Measurements from ENCODE around the gene FBN1.

The FBN1 gene

DNA sequence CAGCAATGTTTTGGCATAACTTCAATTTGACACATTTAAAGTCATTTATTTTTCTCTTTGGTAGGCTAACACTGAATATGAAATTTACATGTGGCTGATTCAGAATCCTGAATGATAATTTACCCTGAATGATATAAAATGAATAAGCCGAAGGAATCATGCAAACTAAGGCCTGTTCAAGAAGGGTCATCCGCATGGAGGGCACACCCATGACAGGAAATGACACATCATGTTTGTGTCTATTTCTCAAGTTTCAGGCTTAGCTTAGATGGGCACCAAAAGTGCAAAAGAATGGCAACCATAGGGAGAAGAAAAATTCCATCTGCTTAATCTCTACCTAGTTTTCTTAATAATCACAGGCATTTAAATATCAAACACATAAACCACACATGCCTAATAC is 172.8 kb downstream of the FBN1 start:
- no peak for DNase-seq (ENCODE audit: low read depth, low spot score)

DNA sequence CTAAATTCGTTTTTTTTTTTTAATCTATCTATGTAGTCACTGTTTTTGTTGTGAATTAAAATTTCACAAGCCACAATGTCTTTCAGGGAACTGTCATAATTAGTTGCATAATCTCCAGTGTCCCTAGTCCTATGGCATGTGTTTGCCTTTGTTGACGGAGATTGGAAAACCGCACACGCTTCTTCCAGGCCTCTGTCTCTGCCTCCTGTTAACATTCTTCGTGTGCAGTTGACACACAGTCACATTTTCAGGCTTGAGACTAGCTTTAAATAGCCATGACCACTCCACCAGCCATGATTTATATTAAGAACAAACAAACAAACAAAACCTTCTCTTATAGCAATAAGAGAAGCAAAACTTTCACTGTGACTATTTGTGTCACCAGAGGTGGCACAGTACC is 174.4 kb downstream of the FBN1 start:
- DNase-seq (ENCODE audit: low read depth, low spot score) = no peak

DNA sequence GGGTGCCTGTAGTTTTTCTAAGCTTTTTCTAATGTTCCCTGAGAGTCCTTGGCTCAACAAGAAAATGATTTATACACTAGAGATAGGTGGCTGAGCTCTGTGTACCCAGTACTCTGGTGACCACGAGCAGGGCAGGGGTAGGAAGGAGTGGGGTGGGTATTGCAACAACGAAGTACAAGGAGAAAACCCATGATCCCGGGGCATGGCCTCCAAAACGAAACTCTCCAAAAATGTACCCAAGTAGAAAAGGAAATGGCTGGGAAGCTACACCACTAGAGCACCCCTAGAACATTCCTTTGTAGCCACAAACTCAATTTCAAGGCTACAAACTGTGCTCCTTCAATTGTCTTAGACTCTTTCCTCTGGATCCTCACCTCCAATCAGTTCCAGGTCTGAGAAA is 175.4 kb downstream of the FBN1 start:
- no peak for DNase-seq (ENCODE audit: low read depth, low spot score)

DNA sequence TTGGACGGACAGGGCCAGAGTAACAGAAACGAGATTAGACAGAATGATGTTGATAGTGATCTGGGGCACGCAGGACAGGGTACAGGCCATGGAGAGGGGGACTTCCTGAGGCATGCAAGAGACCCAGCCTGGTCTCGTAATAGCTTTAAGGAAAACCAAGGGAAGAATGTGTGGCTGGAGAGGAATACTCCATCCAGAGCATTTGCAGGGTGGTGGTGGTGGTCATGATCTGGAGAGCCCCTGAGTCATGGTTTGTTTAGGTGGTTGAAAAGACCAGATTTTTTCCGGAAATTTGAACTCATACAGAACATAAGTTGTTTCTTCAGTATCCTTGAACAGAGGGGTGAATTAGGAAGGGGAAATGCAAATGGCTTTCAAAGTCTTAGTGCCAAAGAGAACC is 175.8 kb downstream of the FBN1 start:
- no peak for DNase-seq (ENCODE audit: low read depth, low spot score)

DNA sequence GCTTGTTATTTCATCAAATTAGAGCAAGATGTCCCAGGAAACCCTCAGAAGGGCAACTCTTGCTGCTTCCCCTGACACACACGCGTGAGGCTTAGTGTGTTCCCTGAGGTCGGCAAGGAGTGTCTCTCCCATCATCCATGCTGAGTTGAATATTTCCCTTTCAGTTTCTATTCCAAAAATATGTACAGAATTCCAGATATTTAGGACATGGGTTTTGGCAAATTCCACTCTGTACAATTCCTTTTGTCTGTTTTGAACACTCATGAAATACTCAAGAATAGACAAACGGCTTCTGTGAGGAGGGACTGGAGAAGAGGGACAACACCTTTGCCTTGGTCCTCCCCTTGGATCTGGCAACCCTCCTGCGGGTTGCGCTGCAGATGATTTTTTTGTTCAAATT is 176.2 kb downstream of the FBN1 start:
- DNase-seq (ENCODE audit: low read depth, low spot score) = no peak

DNA sequence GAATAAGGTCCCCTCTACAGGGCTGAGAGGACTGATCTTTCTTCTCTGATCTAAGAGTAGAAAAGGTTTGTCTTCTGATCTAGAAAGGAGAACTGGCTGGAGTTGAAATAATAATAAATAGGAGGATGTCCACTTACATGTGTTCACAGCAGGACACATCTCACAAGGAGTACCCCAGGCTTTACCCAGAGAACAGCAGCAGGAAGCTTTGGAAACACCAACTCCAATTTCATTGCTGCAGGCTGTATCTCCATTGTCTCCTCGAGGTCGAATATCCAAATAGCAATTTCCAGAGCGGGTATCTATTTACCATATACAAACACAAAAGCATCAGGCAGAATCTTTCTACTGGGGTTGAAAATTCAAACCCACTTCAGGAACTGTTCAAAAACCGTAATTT is 177.7 kb downstream of the FBN1 start:
- DNase-seq (ENCODE audit: low read depth, low spot score) = peak; percentile 58

DNA sequence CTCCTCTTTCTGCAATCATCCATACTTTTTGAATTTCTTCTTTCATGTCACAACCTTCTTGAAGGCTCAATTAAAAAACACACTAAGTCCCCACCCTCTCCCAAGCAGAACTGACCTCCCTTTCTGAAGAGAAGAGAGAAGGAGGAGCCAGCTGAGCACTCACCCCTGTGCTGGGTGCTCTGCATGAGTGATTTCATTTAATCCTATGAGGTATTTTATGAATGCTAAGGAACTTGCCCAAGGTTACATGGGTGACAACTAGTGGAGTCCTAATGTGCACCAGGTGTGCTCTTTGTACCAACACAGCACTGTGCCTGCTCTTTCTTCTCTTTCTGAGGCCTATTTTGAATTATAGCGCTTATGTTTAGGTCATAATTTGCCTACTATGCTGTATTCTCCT is 178.7 kb downstream of the FBN1 start:
- DNase-seq (ENCODE audit: low read depth, low spot score) = no peak

DNA sequence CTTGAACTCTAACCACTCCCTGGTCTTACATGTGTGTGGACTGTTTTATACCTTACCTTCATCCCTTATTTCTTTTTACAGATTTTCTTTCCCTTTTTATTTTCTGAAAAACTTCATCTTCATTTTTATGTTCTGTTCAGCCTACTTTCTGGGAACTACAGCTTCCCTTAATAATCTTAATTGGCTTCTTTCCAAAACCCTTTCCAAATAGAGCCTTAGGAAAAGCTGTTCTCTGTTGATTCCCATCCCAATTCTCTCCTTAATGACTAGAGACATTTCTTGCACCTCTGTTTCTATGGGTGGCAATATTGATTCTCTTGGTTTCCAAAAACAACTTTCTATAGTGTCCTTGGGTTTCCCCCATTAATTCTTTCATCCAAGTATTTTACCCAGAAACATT is 179.4 kb downstream of the FBN1 start:
- DNase-seq (ENCODE audit: low read depth, low spot score) = no peak

DNA sequence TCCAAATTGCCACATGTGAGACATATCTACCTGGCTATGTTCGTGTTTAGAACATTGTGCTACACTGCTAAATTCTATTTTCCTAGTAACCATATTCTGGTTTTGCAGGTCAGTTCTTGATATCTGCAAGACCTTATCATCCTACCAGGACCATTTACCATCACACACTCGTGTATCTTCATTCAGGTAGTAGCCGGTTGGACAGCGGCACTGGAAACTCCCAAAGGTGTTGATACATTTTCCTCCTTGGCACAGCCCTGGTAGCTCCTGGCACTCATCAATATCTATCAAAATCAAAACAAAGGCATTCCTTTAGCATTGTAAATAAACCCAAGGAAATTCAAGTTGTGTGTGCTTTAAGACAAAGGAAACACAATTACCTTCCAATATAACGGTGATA is 180.1 kb downstream of the FBN1 start:
- no peak for DNase-seq (ENCODE audit: low read depth, low spot score)

DNA sequence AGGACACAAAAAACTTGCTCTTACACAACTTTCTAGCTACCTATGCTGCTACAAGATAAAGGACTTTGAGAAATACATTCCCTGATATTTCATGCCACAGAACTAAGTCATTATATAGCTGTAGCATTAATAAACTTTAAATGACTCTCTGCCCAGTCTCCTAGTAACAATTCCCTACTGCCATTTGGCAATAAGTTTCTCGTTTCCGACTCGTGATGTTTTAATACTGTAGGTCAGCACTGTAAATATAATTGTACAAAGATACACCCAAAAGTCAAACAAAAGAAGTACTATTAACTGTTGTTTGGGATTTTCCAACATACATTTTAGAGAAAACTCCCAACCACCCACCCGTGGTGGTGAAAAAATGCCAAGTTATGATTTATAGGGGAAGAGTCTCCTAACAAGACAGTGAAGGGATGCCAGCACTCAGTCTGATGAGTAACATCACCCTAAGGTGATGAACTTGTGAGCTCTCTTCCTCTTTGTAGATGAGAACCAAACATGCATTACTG is 182.1 kb downstream of the FBN1 start:
- no peak for DNase-seq (ENCODE audit: low read depth, low spot score)

DNA sequence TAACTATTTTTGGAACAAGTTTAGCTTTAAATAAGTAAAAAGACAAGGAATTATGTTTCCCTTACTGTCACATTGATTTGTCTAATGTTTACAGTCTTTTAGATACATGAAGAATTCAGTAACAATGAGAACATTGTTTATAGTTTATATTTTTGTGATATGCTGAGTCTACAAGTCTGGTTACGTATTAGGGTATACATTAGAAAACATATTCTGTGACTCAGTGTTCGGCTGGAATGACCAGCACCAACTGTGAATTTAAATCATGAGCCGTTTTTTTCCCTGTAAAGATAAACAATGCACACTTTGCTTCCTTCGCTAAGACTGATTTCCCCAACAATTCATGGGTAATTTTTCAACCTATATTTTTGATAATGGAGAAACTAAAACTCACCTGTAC is 182.8 kb downstream of the FBN1 start:
- DNase-seq (ENCODE audit: low read depth, low spot score) = no peak

DNA sequence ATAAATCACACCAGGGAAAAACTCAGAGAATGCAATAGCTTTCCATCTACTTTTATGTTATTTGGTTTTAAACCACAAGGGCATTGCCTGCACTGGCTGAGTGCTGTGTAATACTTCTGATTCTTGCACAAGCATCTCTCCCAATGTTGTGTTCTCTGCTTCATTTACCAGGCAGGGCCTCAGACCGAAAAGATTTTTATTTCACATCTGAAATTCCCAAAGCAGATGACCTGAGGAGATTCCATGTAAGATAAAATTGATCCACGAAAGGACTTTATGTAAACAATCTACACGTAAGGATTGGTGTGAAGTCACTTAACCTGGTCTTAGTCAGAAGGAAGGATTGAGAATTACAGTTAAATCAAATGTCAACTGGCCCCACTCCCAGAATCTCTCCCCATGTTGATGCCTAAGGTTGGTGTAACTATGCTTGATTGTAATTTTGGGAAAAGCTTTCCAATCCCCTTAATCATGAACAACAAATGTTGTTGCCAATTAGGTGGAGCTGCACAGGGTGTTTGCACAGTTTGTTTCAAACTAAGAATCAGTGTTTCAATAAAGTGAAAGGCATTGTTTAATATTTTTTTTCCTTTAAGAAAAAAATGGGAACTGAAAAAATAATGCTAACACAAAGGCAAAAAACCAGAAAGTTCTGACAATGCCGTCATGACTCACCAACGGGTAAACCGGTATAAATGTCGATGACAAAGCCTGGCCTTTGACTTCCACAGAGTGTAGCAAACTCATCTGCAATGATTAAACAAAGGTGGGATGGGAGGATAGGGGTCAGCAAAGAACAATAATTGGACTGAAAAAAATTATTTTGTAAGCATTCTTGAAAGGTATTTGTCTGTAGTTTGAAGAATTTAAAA is 185.7 kb downstream of the FBN1 start:
- DNase-seq (ENCODE audit: low read depth, low spot score) = no peak

DNA sequence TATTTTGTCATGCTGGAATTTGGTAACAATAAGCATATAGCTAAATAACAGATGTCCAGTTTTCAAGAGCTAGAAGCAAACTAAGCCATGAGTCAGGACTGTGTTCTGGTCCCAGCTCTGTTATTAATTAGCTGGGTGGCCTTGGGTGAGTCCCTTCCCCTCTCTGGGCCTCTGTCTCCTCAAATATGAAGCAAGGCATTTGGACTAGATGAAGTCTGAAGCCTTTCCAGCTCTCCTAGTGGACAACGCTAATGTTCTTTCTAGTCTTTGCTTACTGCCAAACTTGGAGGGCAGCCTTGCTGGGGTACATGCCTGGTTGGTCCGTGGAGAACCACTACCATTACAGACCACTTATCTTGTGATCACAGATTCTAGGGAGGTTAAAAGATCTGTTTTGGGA is 186.6 kb downstream of the FBN1 start:
- no peak for DNase-seq (ENCODE audit: low read depth, low spot score)

DNA sequence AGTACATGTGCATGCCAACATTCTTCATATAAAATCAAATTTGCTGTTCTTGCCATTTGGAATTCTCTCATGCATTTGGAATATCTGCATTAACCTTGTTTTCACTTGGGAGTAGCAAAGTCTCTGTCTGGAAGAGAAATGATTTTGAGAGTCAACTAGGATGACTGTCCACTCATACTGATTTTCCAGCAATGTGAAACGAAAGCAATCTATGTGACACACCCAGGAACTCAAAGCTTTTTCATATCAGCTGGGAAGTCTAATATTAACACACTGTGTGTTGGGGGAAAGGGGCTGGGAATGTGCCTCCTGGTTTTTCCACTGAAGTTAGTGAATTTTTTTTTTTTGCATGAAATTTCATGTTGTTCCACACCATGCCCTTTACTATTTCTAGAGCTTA is 189.4 kb downstream of the FBN1 start:
- DNase-seq (ENCODE audit: low read depth, low spot score) = no peak

DNA sequence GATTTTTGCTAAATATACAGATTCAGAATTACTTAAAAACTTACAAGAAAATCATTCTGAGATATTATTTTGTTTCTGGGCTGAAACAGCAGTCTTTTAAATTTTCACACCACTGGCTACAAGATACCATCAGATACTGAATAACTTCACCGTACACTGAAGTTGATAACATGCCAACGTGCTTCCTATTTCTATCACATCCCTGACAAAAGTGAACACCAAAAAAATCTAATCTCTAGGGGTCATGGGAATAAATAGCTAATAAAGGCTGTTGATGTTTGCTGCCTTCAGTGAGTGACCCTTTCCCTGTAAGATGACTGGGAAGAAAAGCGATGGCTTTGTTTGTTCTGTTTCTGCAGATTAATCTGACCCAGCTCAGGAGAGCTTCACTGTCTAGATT is 193.8 kb downstream of the FBN1 start:
- no peak for DNase-seq (ENCODE audit: low read depth, low spot score)

DNA sequence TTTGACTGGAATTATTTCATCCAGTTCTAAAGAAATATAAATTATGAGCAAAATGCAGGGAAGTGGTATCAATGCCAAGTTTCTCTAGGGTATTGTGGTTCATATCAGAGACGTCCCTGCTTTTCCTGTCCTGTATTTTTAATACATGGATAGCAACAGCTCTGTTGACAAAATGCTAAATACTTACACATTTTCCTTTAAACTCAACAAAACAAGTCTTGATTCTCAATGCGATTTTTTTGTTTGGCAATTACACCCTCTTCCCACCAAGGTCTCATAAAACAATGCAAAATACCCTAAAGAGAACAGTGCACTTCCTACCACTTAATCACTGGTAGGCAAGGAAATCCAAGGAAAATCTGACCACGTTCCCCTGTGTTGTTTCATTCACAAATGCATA is 194.3 kb downstream of the FBN1 start:
- DNase-seq (ENCODE audit: low read depth, low spot score) = no peak

DNA sequence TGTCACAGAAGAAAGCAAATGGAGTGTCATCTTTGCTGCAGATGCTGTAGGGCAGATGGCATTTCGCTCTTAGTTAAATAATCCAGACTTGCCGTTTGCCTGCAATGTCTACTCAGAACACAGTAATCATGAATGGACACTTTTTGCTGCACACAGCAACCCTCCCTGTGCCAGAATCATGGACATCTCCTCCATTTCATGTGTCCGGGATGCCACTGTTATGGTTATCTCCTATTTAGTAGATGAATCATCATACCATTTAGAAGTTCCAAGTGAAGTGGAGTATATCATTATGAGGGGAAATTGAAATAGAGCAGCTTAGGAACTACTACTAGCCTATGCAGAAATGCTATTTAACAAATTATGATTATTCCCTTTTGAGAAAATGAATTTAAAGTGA is 195.8 kb downstream of the FBN1 start:
- no peak for DNase-seq (ENCODE audit: low read depth, low spot score)

DNA sequence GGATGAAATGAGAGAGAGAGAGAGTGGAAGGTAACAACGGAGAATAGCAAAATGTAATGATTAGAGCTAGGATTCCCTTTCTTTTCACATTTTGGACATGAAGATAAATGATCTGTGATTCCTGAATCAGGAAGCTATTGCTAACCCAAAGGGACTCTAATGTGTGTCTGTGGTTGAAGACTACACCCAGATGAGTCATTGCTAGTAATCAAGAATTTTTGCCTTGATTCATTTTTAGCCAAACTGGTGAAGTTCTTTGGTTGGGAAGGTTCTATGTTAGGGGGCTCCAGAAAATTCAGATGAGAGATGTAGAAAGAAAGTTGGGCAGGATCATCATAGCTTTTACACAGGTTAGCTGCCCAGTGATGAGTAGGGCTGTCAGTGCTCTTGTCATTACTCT is 197.9 kb downstream of the FBN1 start:
- DNase-seq (ENCODE audit: low read depth, low spot score) = no peak

DNA sequence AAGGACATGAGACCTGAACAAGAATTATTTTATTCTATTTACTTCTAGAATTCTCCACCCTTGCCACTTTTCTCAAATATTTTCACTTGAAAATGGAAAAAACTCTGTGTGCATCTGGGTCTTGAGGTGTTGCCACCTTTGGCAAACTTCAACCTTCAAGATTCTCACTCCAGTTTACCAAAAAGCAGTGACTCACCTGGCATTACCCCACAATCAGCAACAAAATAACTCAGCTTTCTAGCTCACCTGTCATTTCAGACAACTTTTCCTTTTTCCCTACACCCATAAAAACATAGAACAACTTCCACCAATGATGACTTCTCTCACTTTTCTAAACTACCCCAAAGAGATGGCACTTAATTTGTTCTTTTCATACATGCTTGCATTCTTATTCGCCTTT is 198.5 kb downstream of the FBN1 start:
- DNase-seq (ENCODE audit: low read depth, low spot score) = no peak

DNA sequence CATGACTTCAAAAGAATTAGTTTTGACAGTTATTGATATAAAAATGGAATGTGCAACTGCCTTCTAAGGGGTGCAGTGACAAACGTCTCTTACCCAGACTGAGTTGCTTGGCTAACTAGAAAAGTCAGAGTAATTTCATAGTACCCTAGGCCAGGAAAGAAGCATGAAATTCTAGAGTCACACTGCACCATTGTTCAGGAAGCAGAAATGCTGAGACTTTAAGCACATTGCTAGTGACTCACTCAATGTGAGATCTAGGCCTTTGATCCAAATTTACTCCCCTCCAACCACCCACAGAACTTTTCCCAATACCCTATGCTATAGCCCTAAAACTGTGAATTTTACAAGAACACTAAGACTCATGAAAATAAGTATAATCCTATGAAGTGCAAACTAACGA is 203.5 kb downstream of the FBN1 start:
- no peak for DNase-seq (ENCODE audit: low read depth, low spot score)

DNA sequence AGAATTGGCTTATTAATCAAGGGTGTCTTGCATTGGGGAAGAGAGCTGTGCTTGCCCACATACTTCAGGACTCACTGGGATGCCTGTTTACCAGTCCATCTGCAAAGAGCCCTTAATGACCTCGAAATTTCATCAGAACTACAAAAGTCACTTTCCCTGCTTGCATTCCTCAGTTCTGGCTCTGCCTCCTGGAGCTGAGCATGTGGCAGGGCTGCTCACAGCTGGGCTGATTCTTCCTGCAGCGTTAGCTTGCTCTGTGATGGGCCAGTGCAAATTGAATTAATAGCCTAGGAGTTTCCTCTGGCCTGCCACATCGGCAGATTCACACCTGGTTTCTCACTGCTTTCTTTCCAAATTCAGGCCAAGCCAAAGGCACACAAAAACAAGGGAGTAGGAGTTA is 205.4 kb downstream of the FBN1 start:
- DNase-seq (ENCODE audit: low read depth, low spot score) = peak; percentile 69

DNA sequence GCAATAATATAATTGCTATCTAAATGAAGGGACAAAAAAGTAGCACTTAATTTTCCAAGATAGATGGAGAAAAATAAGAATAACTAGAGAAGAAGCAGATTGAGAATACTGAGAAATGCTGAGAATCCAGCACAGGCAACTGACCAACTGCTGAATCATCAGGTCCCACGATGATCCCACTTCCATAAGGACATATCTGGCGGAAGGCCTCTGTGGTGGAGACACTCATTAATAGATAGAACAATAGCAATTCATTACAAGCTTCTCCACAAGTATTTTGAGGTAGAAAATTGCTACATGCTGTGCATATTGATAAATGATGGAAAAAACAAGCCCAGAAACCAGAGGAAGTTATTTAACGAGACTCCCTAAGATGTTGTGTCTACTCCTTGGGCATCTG is 208.3 kb downstream of the FBN1 start:
- DNase-seq (ENCODE audit: low read depth, low spot score) = no peak

DNA sequence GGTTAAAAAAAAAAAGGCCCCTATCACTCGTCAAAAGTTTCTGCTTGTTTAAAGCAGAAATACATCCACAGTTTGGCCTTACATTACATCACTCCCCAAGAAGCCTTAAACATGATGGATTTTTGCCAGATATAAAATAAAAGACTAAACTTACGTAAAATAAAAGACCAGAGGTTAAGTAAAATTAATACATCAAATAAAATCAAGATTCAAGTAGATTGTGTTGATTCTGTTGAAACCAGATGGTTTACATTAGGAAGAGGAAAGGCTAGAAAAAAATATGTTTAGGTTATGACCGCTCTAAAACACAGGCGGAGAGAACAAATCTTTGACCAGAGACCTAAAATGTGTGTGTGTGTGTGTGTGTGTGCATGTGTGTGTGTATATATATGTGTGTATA is 210.2 kb downstream of the FBN1 start:
- no peak for DNase-seq (ENCODE audit: low read depth, low spot score)
